Stomach (tissue), 4 donors: ENCODE measurements around the gene PIK3R2.

Experiments used
- CTCF ChIP-seq, 7 experiments: fragments of 450-650 bp in 4 of 7; fragments of 200-600 bp in 3 of 7; sonication (generic) in 3 of 7; IDR thresholded peaks; one replicate each; pipeline ENCODE4 v1.5.1; 2016 to 2019; ENCODE audit warnings: antibody characterized with exemption in 7 of 7, control low read depth in 2 of 7, mild to moderate bottlenecking in 1 of 7
- POLR2AphosphoS5 ChIP-seq, 3 donors: sonication (generic); formaldehyde crosslinking; IDR thresholded peaks; one replicate each; pipeline ENCODE4 v1.6.1; 2016; ENCODE audit warnings: antibody characterized with exemption in 3 of 3

DNA sequence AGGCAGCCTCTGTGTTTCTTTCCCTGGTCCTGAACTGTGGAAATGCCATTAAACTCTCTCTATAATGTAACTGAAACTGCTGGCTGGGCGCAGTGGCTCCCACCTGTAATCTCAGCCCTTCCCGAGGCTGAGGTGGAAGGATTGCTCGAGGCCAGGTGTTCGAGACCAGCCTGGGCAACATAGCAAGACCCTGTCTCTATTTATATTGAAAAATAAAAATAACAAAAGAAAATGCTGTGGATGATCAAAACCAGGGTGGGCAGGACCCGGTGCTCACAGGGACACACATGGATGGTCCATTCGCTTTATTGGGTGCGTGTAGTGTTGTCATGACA lies 43.5 kb downstream of the PIK3R2 start:
- no peak for TF ChIP-seq CTCF (IDR thresholded peaks at IDR 0.05)
- no peak for TF ChIP-seq POLR2AphosphoS5 (IDR thresholded peaks at IDR 0.05)
